ENCODE measurements around the gene SLC34A1.

DNA sequence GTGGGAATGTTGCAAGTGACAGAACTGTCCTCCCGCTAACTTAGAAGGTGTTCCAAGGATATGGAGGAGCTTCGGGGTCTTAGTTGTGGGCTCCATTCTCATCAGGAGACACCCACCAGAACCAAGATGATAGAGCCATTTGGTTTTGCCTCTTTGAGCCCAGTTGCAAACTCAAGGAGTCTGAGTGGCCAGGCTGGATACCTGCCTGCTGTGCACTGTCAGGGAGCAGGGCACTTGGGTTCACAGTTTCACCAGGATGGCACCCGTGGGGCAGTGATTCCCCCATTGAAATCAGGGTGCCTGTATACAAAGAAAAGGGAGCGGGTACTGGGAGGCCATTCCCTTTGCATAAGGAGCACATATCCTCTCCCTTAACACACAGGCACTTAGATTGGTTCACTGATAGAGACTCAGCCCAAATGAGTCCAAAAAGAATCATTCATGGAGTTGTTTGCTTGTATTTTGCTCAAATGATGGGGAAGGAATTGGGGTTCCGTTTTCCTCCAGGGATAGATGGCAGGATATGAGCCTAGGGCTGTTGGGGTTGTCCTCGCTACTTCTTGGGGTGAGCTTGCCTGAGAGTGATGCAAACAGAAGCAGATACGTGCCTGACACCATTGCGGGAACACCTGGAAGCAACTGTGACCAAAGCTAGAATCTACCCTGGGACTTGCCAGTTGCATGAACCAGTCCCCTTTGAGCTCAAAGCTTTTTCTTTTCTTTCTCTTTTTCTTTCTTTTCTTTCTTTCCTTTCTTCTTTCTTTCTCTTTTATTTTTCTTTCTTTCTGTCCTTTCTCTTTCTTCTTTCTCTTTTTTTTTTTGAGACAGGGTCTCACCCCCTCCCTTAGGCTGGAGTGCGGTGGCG, 61.0 kb downstream of the SLC34A1 start:
- no peak for TF ChIP-seq EZH2 (IDR thresholded peaks at IDR 0.05; ENCODE audit: borderline replicate concordance, low read depth, low read length, poor library complexity, severe bottlenecking)
- TF ChIP-seq, protein P1, sequence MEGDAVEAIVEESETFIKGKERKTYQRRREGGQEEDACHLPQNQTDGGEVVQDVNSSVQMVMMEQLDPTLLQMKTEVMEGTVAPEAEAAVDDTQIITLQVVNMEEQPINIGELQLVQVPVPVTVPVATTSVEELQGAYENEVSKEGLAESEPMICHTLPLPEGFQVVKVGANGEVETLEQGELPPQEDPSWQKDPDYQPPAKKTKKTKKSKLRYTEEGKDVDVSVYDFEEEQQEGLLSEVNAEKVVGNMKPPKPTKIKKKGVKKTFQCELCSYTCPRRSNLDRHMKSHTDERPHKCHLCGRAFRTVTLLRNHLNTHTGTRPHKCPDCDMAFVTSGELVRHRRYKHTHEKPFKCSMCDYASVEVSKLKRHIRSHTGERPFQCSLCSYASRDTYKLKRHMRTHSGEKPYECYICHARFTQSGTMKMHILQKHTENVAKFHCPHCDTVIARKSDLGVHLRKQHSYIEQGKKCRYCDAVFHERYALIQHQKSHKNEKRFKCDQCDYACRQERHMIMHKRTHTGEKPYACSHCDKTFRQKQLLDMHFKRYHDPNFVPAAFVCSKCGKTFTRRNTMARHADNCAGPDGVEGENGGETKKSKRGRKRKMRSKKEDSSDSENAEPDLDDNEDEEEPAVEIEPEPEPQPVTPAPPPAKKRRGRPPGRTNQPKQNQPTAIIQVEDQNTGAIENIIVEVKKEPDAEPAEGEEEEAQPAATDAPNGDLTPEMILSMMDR (conservative IDR thresholded peaks at IDR 0.05; ENCODE audit: low read depth, low read length): no peak

All from A673 (cell line).